CD4-positive, alpha-beta T cell treated with Interleukin-17A for 4 hours (primary cell): Measurements from ENCODE around the gene ZNF644.
A peak's percentile ranks its signal among the peaks of the same experiment; 100 is the strongest.
"Not testable (repeated sequence)": the region's sequence is repeated elsewhere in the genome, so short reads cannot be mapped to it uniquely, and the experiment has no call there.

Experiments used
- DNase-seq: peaks from one replicate; pipeline ENCODE4 v3.0.0-alpha.2; 2020; ENCODE audit warnings: mixed read lengths

ZNF644 gene

DNA sequence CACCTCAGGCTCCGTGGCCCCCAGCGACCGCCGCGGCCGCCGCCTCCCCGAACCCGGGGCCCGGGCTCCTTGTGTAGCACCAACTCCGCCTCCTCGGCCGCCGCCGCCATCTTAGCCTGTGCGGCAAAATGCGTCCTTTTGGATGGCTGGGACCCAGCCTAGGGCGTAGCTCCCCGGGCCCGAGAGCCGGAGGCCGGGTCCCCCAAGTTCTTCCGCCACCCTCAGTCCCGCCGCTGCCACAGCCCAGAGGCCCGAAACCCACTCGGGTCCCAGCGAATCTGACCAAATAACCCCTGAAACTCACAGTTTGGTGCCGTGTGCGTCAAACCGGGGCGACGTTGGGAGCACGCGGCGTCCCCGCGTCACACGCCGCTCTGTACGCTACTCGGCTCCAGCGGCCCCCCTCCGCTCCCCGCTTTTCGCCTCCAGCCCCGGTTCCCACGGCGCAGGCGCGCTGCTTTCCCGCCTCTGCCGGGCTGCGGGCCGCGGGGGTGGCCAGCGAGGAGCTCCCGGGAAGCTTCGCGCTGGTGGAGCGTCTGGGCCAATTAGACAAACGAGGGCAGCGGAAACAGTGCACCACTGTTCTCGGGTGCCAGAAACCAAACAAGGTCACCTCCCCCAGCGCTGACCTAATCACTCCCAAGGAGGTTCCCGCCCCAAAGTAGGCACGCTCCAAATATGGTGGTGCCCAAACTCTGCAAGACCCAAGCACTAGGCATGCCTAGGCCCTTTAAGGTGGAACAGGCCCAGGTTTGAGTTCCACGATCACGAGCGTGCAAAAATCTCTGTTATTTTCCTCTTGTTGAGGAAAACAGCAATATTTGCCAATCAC, at the start of gene ZNF644:
Gene ZNF644 (minus strand): TSS at position 350 of the 832 bp plus-strand sequence. CDS start 39,682 bp downstream, outside the sequence.
- peak; percentile 89 for DNase-seq

DNA sequence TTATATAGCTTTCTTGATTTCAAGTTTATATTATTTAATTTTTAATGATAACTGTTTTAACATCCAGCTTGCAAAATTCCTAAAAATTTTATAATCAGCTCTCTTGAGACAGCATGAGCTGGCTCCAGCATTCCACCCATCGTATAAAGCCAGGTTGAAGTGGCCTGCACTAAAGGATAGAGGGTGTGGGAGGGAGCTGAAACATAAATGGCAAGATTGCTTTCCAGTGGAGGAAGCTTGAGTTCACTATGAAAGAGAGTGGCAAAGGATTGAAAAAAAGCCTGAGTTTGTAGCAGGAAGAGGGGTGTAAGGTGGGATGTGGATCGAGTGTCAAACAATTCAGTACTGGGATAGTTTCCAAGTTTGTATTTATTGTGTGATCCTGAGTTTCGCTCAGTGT, 48.5 kb upstream of the ZNF644 start:
- no peak for DNase-seq

DNA sequence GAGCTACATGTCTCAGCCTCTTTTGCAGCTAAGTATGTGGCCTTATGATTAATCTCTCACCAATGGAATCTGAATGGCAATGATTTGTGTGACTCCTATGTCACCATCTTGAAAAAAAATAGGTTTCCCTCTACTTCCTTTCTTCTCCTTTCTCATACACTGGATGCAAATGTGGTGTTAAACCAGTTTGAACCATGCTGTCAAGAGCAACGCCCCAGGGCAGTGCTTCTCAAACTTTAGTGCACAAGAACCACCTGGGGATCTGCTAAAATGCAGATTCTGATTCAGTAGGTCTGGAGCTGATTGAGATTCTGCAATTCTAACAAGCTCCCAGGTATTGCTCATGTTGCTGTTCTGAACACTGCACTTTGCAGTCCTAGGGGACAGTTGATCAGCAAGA, 44.7 kb upstream of the ZNF644 start:
- DNase-seq, result no peak

DNA sequence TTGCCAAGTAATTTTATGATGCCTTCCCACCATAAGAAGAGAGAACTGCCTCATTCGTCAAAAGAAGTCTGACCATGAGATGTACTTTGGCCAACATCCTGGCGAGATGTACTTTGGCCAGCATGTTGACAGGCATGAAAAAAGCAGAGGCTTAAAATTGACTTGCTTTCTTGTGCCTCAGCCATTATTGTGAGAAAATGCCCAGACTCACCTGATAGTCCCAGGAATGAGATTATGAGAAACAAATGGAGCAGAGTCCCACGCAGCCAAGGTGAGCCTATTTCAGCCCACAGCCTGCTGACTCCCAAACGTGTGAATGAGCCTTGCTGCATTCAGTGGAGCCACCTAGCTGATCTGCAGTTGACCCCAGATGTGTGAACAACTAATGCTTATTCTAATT, 43.5 kb upstream of the ZNF644 start:
- DNase-seq, result no peak

DNA sequence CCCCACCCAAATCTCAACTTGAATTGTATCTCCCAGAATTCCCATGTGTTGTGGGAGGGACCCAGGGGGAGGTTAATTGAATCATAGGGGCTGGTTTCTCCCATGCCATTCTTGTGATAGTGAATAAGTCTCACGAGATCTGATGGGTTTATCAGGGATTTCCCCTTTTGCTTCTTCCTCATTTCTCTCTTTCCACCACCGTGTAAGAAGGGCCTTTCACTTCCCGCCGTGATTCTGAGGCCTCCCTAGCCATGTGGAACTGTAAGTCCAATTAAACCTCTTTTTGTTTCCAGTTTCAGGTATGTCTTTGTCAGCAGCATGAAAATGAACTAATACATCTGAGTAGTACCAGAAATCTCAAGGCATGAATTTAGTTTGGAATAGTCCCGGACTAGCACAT, 41.6 kb upstream of the ZNF644 start:
- not testable (repeated sequence) for DNase-seq

DNA sequence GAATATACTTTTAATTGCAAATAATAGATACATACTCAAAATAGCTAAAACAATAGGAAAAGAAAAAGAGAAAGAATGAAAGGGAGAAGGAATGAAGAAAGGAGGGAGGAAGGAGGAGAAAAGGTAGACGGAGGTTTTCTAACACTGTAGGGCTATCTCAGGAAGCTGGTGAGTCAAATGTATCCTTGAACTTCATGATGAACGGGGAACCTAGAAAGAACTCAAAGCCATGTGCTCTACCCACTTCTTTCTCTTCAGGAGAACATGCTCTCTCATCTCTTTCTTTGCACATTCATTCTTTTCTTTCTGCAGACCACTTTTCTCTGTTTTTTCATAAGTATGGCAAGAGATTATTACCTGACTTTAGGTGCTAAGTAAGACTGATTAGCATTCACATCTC, 37.3 kb upstream of the ZNF644 start:
- DNase-seq, result no peak

DNA sequence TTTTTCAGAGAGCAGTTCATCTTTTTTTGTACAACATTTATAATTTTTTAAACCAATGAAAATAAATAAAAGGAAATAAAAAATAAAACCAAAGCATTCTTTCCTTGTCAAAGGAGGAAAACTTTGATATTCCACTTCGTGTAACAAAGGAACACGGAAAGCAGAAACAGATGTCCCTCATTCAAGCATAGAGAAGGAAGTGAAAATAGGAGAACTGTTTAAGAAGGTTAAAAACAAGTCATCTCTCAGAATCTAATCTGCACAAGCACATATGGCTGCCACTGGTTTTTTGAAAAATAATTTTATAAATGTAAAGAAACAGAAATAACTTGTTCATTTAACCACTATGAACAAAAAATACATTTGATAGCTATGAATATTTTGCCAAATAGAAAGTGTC, 35.9 kb upstream of the ZNF644 start:
- no peak for DNase-seq

DNA sequence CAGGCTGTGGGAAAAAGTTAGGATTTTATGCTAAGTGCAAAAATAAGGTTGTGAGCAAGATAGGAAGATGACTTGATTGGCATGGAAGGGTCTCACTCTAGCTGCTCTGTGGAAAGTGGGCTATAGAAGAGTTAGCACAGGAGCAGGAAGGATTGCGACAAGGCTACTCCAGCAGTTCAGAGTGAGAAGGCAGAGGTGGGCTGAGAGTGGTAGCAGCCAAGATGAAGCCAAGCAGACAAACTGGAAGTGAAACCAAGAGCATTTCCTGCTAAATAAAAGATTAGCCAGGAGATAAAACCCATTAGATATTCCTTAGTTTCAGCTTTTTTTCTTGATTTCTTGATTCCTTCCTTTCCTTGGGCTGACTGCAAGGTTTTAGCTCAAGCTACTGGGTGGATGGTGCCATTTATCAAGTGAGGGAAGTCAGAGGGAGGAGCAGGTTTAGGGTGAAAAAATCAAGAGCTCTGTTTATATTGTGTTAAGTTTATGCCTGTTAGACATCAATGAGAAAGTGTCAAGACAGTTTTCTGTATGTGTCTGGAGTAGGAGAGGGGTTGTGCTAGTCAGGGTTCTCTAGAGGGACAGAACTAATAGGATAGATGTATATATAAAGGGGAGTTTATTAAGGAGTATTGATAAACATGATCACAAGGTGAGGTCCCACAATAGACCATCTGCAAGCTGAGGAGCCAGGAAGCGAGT, 33.1 kb upstream of the ZNF644 start:
- DNase-seq, result no peak

DNA sequence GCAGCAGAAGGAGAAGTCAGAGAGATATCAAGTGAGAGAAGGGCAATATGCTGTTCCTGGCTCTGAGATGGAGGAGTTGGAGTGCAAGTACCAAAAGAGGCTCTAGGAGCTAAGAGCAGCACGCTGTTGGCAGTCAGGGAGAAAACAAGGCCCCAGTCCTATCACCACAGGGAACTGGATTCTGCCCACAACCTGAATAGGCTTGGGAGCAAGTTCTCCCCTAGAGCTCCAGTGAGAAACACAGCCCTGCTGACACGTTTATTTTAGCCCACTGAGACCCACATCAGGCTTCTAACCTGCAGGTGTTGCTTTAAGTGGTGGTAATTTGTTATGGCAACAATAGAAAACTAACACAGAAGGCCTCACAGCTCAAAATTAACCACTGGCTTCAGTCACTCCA, 31.8 kb upstream of the ZNF644 start:
- DNase-seq, result no peak

DNA sequence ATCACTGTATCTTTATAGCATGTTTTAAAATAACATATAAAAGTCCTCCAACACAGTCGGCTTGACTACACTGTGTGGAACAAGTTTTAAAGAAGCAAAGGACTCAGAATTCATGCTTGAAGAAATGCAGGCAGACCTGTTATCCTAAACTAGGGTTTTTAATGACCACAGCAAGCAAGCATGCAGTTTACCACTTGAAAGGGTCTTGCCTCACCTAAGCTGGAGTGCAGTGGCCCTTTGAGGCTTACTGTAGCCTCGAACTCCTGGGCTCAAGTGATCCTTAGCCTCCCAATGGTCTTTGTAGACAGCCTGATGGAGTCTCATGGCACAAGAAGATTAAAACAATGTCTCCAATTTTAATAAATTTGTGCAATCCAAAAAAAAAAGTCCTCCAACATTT, 27.7 kb upstream of the ZNF644 start:
- not testable (repeated sequence) for DNase-seq

DNA sequence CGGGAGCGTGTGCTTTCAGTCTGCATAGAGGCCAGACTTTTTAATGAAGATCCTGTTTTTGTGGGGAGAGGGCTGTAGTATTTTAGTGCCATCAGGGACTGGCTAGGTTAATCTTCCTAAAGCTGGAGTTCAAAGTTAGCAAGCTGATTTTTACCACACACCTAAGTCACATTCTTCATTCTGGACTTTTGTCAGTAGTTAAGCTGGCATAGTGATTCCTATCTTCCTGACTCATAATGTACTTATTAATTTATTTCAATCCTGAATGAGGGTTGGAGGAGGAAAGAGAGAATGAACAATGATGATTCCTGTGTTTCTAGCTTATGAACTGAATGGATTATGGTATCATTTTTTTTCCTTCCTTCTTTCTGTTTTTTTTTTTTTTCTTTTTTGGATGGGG, 24.9 kb upstream of the ZNF644 start:
- DNase-seq, result no peak

DNA sequence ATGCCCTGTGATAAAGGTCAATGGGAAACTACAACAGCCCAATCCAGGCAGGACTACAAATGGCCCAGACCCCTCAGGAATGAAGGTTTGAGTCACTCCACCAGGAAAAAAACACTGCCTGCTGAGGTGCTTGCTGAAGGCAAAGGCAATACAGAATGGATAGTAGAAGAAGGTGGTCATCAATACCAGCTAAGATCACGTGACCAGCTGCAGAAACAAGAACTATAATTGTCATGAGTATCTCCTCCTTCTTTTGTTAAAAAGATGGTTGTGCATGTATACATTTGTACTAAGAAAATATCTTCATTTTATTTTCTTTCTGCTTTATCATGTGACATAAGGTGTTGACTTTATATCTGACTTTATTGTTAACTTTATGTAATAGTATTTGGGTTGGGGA, 23.4 kb upstream of the ZNF644 start:
- no peak for DNase-seq

DNA sequence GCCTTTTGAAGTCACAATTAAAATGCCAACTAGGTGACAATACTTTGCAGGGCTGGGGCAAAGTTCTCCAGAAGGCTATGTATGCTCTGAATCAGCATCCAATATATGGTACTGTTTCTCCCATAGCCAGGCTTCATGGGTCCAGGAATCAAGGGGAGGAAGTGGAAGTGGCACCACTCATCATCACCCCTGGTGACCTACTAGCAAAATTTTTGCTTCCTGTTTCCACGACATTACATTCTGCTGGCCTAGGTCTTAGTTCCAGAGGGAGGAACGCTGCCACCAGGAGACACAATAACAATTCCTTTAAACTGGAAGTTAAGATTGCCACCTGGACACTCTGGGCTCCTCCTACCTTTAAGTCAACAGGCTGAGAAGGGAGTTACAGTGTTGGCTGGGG, 22.9 kb upstream of the ZNF644 start:
- DNase-seq, result not testable (repeated sequence)

DNA sequence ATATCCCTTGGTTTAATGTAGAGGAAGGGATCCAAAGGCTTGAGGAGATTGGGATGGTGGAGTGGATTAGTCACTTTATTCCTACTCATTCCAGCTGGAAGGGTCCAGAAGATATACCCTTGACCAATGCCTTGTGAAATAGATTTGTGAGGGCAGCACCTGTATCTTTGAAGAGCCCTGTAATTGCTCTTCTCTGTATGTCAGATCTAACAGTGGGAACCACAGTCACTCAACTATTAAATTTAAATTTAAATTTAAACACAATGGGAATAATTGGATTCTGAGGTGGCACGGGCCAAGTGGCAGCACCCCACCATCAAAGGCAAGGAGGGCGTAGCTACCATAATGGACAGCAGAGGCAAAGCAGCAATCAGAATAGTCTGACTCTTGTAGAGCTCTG, 20.5 kb upstream of the ZNF644 start:
- DNase-seq, result not testable (repeated sequence)

DNA sequence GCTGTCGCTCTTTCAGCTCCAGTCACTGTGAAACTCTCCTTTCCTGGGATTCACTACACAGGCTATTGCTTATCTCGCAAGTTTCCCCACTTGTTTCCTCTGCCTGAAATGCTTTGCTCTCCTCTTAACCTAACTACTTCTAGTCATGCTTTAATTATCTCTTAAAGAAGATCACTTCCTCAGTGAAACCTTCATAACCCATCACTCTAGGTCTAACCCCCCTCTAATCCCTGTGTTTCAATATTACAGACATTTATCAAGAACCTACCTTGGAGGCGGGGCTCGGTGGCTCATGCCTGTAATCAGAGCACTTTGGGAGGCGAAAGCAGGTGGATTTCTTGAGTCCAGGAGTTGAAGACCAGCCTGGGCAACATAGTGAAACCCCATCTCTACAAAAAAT, 16.7 kb upstream of the ZNF644 start:
- DNase-seq, result no peak

DNA sequence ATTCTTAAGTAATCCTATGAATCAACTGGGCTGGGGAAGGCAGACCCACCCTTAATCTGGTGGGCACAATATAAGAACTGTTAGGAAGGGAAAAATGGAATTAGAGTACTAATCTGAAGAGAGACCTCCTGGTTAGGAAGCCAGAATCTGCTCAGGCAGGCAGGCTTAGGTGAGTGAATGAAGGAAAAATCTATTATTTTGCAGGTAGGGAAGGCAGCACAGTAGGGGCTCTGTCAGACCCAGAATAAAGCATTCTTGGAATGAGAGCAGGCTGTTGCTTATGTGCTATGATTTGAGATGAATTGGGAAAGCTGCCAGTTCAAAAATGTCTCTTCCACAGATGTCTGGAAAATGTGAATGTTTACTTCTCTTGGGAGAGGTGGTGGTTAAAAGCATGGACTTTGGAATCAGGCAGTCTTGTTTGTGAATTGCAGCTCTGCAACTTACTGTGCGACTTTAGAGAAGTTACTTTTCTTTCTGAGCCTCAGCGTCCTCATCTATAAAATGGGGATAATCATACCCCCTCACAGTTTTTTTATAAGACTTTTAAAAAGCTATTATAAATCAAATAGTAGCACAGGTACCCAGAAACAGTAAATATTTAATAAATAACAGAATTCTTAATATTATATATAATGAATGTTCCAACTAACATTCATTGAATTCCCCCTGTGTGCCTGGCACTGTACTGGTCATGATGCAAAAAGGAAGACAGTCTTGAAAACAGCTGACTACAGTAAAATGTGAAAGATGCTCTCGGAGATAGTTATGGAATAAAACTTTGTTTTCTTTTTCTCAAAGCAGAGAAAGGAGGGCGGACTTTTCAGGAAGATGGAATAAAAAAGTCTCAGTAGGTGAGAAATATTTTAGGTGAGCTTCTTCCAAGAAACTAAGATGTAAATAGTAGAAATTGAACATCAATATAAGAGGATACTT, 15.3 kb upstream of the ZNF644 start:
- no peak for DNase-seq

DNA sequence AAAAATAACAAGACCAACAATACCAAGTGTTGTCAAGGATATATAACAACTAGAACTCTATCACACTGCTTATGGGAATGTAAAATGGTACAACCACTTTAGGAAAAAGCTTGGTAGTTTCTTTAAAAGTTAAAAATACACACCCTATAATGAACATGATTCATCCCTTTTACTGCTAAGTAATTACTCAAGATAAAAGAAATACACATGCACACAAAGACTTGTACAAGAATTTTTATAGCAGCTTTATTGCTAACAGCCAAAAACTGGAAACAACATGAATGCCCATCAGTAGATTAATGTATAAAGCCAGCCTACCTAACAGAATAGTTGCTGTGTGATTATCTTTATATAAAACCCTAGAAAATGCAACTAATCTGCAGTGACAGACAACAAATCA, 10.5 kb upstream of the ZNF644 start:
- DNase-seq, result no peak

DNA sequence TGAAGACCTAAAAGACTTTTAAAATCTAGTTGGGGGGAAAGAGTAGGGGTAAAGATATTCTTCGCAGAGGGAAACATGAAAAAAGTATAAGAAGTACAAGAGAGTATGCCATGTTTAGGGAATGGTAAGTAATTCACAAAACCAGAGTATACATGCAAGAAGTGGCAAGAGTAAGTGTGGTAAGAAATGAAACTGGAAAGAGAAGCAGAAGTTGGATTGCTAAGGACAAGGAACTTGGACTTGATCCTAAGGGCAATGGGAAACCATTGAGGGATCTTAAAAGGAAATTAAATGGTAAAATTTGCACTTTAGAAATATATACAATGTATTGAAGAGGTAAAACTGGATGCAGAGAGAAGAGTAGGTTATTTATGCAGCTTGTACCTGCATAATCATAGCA, 9.2 kb upstream of the ZNF644 start:
- DNase-seq, result no peak

DNA sequence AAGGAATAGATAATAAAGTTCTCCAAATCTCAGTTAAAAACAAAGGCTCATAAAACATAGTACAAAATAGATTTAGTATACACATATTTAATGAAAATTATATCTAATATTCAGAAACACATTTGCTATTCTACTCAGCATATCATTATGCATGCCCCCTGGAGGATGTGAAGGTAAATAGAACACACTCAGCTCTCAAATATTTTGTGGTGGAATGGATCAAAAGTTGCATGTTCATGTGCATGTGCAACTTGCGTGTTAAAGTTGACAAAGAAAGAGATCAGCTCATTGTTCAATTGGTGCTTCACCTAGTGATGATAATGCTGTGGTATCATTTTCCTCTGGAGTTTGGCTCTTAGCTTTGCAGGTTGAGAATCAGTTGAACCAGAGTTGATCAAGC, 4.9 kb upstream of the ZNF644 start:
- DNase-seq, result no peak

DNA sequence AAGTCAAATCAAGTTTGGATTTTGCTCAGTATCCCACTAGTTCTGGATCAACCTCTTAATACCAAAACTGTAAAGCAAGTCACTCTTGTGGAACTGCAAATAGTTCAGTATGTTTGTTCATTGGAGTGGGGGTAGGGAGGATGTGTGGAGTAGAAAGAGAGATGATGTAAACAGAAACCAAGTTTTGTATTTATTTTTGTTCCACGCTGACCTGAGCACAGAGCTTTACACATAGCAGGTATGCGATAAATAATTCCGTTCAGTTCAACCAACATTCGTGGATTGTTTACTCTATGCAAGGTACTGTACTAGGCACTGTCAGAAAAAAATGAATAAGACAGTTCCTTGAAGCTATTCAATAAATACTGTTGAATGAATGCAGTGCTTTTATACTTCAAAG, 4.5 kb upstream of the ZNF644 start:
- DNase-seq, result no peak

DNA sequence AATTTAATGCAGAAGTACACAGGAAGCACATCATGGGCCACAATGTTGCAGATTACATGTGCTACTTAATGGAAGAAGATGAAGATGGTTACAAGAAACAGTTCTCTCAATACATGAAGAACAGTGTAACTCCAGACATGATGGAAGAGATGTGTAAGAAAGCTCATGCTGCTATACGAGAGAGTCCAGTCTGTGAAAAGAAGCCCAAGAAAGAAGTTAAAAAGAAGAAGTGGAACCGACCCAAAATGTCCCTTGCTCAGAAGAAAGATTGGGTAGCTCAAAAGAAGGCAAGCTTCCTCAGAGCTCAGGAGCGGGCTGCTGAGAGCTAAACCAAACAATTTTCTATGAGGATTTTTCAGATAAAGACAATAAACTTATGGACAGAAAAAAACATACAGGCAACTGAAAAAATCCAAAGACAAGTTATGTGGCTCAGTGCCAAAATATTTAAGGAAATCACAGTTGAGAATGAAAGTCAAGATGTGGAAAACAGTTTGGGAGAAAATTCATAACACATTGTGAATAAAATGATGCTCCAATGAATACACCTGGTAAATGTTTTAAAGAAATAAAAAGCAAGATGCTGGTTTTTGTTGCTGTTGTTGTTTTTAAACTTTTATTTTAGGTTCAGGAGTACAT, 2.8 kb upstream of the ZNF644 start:
- no peak for DNase-seq

DNA sequence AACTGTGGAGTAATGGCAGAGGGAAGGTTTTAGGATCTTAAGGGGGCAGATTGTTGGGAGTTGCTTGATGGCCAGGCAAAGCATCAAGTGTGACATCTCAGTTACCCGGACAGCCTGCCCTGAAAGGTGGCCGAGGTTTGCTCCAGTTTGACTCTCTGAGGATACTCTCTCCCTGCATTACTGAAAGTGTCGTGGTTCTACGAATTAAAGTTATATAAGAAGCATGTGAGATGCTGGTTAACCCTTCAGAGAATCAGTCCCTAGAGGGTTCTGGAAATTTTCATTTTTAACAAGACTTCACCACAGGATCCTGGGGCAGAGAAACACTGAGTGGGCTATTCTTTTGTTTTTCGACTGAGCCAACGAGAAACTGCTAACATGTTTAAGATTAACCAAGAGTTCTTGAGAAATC, 689 bp upstream of the ZNF644 start:
- no peak for DNase-seq
